ENCODE results near the gene KIFC3.

The KIFC3 gene

DNA sequence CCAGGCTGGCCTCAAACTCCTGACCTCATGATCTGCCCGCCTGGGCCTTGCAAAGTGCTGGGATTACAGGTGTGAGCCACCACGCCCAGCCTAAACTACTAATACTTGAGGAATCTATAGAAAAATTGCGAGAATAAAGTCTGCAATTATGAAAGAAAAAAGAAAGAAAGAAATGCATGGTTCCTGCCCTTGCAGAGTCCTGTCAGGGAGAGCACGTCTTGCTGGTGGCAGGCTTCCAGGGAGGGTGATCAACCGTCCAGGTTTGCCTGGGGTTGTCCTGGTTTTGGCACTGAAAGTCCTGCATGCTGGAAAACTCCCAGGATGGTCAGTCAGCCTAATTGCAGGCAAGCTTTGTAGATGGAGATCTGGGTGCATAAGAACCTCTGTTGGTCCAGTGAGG is 21.5 kb upstream of the KIFC3 start:
- no peak for DNase-seq (ENCODE audit: extremely low read depth, low read depth)

DNA sequence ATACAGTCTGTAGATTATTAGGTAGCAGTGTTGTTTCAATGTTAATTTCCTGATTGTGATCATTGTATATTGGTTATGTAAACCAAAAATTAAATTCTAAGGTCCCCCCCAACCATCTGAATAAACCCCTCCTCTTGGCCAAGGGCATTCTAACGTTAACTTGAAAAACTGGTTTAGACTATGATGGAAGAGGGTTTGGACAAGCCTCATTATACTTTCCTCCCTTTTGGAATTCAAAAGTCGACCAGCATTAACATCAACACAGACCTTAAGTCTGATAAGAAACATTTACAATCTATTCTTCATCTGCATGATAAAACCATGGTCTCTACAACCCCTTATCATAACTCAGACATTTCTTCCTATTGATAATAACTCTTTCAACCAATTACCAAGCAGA is 20.6 kb upstream of the KIFC3 start:
- DNase-seq (ENCODE audit: extremely low read depth, low read depth) = no peak

More for the DNA sequence above, 21.5 kb upstream of the KIFC3 start:
- TF ChIP-seq, protein P1, sequence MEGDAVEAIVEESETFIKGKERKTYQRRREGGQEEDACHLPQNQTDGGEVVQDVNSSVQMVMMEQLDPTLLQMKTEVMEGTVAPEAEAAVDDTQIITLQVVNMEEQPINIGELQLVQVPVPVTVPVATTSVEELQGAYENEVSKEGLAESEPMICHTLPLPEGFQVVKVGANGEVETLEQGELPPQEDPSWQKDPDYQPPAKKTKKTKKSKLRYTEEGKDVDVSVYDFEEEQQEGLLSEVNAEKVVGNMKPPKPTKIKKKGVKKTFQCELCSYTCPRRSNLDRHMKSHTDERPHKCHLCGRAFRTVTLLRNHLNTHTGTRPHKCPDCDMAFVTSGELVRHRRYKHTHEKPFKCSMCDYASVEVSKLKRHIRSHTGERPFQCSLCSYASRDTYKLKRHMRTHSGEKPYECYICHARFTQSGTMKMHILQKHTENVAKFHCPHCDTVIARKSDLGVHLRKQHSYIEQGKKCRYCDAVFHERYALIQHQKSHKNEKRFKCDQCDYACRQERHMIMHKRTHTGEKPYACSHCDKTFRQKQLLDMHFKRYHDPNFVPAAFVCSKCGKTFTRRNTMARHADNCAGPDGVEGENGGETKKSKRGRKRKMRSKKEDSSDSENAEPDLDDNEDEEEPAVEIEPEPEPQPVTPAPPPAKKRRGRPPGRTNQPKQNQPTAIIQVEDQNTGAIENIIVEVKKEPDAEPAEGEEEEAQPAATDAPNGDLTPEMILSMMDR (IDR thresholded peaks at IDR 0.05; ENCODE audit: low read depth, low read length) = no peak

DNA sequence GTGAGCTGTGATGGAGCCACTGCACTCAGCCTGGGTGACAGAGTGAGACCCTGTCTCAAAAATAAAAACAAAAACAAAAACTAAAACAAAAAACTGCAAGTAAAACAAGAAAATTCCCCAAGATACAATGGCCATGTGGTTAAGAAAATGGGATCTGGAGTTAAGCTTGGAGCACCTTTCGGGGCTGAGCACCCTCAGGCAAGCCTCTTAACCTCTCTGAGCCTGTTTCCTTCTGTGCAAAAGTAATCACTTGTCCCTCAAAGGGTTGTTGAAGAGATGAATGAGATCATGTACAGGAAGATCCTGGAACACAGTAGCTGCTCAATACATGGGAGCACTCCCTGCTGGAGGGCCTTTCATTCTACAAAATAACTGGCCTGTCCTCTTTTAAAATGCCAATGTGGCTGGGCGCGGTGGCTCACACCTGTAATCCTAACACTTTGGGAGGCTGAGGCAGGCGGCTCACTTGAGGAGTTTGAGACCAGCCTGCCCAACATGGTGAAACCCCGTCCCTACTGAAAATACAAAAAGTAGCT is 19.8 kb upstream of the KIFC3 start:
- TF ChIP-seq, protein P1 (IDR thresholded peaks at IDR 0.05; ENCODE audit: low read depth, low read length) = no peak
- no peak for DNase-seq (ENCODE audit: extremely low read depth, low read depth)

More for the DNA sequence above, 20.6 kb upstream of the KIFC3 start:
- TF ChIP-seq, protein P1 (IDR thresholded peaks at IDR 0.05; ENCODE audit: low read depth, low read length) = no peak

DNA sequence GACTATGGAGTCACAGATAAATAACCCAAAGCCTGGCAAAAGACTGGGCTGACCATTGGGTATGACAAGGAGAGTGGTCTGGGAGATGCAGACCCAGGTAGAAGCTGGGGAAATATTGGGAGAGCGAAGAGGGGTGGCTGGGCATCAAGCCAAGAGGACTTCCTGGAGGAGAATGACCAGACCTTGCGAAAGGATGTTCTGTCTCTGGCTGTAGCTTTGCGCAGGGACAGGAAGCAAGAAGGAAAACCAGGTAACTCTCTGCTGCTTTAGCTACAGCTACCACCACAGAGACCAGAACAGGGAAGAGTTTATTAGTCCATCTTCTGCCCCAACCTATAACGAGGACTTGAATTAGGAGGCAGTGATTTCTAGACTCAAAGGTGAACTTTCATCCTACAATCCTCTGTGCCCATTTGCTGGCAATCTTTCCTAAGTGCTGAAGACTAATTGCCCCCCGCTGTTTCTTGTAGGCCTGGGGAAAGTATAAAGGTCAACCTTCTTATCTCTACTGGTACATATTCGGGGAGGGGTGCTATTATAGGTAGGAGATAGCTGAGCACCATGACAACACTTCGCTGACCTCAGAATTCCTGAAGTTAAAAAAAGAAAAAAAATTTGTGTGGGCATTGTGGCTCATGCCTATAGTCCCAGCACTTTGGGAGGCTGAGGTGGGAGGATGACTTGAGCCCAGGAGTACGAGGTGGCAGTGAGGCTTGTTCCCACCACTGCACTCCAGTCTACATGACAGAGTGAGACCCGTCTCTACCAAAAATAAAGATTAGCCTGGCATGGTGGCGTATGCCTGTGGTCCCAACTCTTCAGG is 19.1 kb upstream of the KIFC3 start:
- TF ChIP-seq, protein P1 (IDR thresholded peaks at IDR 0.05; ENCODE audit: low read depth, low read length) = no peak
- no peak for DNase-seq (ENCODE audit: extremely low read depth, low read depth)

DNA sequence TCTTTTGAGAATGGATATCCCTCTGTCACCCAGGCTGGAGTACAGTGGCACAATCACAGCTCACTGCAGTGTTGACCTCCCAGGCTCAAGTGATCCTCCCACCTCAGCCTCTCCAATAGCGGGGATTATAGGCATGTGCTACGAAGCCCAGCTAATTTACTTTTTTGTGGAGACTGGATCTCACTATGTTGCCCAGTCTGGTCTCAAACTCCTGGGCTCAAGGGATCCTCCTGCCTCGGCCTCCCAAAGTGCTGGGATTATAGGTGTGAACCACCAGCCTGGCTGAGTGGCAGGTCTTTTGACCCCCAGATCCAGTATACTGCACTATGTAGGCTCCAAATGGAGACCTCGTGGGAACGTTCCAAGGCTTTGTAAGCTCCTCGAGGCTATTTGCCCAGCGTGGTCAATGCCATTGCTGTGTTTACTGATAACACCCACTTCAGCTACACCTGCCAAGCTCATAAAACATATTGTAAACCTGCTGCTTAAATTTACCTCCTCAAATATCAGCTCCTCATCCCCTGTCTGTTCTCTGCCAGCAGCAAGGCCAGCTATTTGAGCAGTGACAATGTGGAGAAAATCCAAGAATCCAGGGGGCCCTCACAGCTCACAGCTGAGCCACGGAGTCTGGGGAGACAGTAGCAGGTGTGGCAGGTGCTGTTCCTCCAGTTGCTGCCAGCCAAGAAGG is 16.2 kb upstream of the KIFC3 start:
- TF ChIP-seq, protein P1 (IDR thresholded peaks at IDR 0.05; ENCODE audit: low read depth, low read length) = no peak
- DNase-seq (ENCODE audit: extremely low read depth, low read depth) = no peak

DNA sequence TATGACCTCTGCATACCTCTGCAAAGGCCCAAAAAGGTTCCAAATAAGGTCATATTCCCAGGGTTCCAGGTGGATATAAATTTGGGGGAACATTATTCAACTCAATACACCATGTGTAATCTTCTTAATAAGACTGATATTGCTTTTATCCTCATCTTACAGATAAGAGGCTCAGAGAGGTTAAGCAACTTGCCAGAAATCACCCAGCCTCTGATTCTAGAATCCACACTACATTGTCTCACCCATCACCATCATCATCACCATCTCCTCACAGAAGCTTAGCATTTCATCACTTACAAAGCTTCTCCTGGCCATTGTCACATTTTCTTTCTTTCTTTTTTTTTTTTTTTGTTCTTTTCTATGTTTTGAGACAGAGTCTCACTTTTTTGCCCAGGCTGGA is 15.4 kb upstream of the KIFC3 start:
- DNase-seq (ENCODE audit: extremely low read depth, low read depth) = no peak
- TF ChIP-seq, protein P1 (IDR thresholded peaks at IDR 0.05; ENCODE audit: low read depth, low read length) = no peak

Data from AG09319 (cell line).